Mesenteric fat pad (tissue), 1 donor: ENCODE data around the gene RNF17. TPM values are rescaled to one million over a fixed set of nuclear protein-coding genes. Genes with fewer than 3 reads are reported as not detected.
A peak's percentile ranks its signal among the peaks of the same experiment; 100 is the strongest.

Experiments used
- DNase-seq: peaks from one replicate; pipeline ENCODE4 v3.0.0-alpha.2; 2020; ENCODE audit warnings: low spot score
- total RNA-seq: library from RNA; stranded (reverse); fragmentation: NEBNext Ultra II Directional; extraction: Animal tissue kit (Norgen Biotek cat#: 25700); gene quantifications from one replicate; pipeline ENCODE4 v1.2.1, GENCODE V29; 2021
- donor health status: DM: yes; HTN: yes; CAD: no.

RNF17 gene
- total RNA-seq, 1 donor from 2014 or later, result 0.58 TPM

- no peak for DNase-seq
These were observed 130.5 kb downstream of the RNF17 start for GRCh38 chr13:24894277-24894971.

GRCh38 chr13:24894972-24895300, 131.0 kb downstream of the RNF17 start:
- no peak for DNase-seq

- DNase-seq, result no peak
These were observed 132.1 kb downstream of the RNF17 start for GRCh38 chr13:24896061-24896460.

DNA sequence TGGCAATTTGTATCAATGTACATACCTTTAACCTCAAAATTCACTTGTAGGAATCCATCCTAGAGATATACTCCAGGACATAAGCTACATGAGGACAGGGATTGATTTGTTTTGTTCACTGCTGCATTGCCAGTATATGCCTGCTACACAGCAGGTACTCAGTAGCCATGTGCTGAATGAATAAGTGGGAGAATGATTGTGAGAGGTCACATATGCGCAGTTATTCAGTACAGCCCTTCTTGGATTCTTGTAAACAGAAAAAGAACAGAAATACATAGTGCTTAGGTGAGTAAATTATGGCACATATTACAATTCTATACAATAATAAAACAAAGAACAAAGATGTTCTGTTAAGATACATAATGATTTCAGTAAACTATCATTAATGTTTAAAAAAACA, 133.3 kb downstream of the RNF17 start:
- no peak for DNase-seq

DNA sequence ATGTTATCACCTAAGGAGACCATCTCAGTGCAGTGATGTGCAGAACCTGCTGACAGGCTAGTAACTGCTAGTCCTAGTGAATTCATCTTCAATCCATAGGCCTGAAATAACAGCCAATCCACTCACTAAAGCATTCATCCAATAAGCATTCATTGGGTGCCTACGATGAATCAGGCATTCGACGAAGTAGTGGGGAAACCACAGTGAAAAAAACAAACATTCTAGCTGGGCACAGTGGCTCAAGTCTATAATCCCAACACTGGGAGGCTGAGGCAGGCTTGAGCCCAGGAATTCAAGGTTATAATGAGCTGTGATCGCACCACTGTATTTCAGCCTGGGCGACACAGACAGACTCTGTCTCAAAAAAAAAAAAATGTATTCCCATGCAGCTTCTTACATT, 135.6 kb downstream of the RNF17 start:
- DNase-seq, result no peak

- DNase-seq, result no peak
These were observed 136.5 kb downstream of the RNF17 start for GRCh38 chr13:24900507-24900906.

DNA sequence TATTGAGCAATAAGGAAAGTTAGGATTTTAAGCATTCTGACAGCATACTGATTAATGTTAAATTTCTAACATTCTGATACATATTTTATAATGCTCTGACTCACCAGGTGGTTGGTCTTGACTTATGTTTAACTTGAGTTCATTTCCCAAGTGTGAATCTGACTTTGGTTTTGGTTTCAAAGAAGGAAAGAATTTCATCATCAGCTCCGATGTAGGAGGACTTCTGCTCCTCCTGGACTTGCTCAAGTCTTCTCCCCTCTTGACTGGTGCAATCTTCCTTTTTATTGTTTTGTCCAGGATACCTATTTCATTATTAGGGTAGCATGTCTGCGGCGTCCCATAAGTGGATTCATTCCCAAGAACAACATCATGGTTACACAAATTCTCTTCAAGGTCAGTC, 141.3 kb downstream of the RNF17 start:
- no peak for DNase-seq

DNA sequence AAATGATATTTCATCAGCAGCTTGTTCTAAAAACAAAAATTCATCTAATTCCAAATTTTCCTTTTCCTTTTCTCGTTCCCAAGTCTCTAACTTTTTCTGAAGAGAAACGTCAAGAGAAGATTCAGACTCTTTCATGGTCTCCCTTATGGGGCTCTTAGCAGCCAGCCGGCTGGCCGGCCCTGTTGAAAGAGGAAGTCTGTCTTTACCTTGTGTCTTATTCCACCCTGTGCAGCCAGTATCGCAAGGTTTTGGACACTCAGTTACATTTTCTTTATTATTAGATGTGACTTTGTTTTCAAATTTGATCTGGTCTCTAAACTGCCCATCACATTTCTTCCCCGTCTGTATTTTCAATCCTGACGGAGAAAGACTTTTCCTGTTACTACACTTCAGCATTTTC, 142.3 kb downstream of the RNF17 start:
- no peak for DNase-seq

DNA sequence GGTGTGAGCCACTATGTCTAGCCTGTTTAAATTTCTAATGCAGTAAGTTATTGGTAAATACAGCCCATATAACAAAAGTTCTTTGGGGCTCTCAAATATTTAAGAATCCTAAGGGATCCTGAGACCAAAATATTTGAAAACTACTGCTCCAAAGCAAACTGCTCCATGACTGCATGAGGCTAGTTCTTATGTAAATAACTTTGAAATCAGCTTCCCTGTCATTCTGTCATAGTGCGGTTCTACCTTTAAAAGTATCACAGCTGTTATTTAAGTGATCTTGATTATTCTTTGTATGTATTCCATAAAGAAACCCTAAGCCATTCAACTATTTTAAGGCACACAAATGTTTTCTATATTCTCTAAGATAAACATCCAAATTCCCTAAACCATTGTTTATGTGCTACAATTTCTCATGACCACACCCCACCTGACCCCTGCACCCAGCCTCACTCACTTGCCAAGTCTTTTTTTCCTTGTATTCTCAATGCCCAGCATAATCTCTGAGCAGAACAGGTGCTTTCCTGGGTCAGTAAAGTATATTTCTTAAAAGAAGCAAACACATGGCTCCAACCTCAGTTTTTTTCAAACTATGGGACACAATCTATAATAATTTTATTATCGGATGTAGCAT, 146.6 kb downstream of the RNF17 start:
- no peak for DNase-seq

- no peak for DNase-seq
These were observed 147.4 kb downstream of the RNF17 start for GRCh38 chr13:24911133-24911908.

DNA sequence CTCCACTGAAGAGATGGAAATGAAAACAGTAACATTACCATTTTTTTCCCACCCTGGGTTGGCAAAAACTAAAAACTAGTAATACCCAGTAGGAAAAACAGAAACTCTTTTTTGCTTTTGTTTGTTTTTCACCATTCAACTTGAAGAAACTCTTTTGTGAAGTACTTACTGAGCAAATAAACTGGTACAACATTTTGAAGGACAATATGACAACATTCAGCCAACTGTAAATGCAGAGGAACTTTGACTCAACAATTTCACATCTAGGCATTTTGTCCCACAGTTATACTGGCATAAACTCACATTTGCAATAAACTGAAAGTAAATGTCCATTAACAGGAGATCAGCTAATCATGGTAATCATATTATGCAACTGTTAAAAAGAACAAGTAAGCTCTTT, 152.5 kb downstream of the RNF17 start:
- DNase-seq, result no peak

DNA sequence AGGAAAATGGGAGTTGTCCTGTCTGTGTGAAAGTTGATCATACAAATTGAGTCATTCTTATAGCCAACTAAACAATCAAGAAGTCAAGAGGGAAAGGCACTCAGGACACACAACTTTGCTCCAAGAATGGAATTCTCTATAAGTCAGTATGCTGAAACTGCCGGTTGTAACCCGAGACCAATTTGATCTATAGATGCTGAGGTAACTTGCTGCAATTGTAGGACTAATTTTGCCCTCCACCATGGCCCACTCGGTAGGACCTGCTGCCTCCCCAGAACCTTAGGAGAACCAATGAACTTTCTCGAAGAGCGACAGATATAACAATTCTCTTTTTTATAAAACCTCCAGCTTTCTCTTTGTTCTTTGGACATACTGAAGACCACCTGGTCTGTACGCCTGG, 157.0 kb downstream of the RNF17 start:
- no peak for DNase-seq

DNA sequence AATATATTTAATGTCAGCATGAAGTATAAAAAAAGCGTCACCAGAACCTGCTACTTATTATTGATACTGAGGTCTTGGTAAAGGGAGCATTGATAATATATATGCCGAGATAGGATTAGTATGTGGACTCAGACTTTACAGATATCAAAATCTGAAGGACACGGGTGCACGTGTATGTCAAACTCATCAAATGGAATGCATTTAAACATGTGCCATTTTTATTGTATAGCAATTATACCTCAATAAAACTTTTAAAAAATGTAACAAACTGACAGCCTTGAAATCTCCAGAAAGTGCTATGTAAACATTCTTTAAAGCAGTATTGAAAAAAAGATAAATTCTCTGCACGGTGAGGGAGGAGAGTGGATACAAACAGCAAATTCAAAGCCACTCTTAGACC, 157.9 kb downstream of the RNF17 start:
- no peak for DNase-seq

- no peak for DNase-seq
These were observed 158.4 kb downstream of the RNF17 start for GRCh38 chr13:24922387-24922744.

- peak; percentile 100 for DNase-seq
These were observed 159.0 kb downstream of the RNF17 start for GRCh38 chr13:24922745-24923591.

DNA sequence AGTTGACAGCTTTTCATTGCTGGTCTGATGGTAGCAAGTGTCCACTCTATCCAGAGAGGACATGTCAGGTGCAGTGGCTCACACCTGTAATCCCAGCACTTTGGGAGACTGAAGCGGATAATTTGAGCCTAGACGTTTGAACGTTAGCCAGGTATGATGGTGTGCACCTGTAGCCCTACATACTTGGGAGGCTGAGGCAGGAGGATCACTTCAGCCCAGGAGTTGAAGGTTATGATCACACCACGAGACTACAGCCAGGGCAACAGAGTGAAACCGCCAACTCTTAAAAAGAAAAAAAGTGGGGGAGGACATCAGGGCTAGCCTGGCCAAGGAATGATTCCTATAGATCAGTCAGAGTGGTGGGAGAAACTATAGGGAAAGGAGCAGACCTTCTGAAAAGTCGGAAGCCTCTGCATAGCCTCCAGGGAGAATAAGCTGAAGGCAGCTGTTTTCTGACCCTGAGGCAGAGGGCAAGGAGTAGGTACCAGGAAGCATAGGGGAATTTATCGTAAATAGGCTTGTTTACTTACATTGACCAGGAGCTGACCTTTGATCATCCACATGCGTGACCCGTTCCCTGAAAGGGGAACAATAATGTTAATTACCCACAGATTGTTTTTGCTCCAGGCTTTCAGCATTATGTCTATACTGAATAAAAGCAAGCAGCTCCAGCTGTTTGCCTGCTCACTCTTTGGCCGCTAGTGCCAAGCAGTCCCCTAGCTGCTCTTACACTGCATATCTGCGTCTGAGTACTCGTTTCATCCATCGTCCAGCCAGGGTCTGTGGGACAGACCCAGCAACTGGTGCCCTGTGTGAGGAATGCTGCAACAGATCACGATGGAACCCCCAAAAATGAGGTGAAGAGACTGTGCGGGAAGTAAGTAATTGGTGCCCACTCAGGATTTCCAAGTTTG, 161.6 kb downstream of the RNF17 start:
- DNase-seq, result no peak

GRCh38 chr13:24927810-24928404, 163.9 kb downstream of the RNF17 start:
- no peak for DNase-seq

- DNase-seq, result no peak
These were observed 165.2 kb downstream of the RNF17 start for GRCh38 chr13:24929196-24929595.
